Naive thymus-derived CD8-positive, alpha-beta T cell (primary cell): Measurements from ENCODE around the gene ALPP. TPM values are rescaled to one million over a fixed set of nuclear protein-coding genes. Genes with fewer than 3 reads are reported as not detected.

ENCODE experiments used
- ATAC-seq, 2 donors: fragments of 150-1000 bp; cut with Tn5 transposase in 1 of 2; sonication (Bioruptor Pico), chemical (Tn5 transposase) in 1 of 2; 1 replicate in 1 of 2; 2 replicates in 1 of 2; pipeline ENCODE4 v1.10.0; 2021; ENCODE audit warnings: mild to moderate bottlenecking in 2 of 2, moderate library complexity in 2 of 2
- POLR2A ChIA-PET: fragments of 350-600 bp; sonication (Branson Sonifier 250); formaldehyde crosslinking; loops from one replicate; lab custom pipeline; 2021; ENCODE audit warnings: antibody characterized with exemption; lab: Charles Lee
- DNase-seq, 10 donors: peaks; one replicate each; pipeline versions ENCODE4 v3.0.0 to v3.0.0-alpha.2; 2020 to 2022
- H3K27ac Mint-ChIP-seq, 10 donors: one replicate each; pipeline ENCODE4 v1.8.0; 2020 to 2022; ENCODE audit warnings: mild to moderate bottlenecking in 10 of 10, mixed read lengths in 10 of 10, moderate library complexity in 4 of 10, inconsistent platforms in 1 of 10
- H3K27me3 Mint-ChIP-seq, 5 donors: one replicate each; pipeline ENCODE4 v1.8.0; 2021 to 2022; ENCODE audit warnings: mixed read lengths in 5 of 5
- H3K36me3 Mint-ChIP-seq, 3 donors: one replicate each; pipeline ENCODE4 v1.8.0; 2020 to 2022; ENCODE audit warnings: mixed read lengths in 3 of 3, mild to moderate bottlenecking in 2 of 3, inconsistent platforms in 1 of 3
- H3K4me1 Mint-ChIP-seq, 4 donors: one replicate each; pipeline ENCODE4 v1.8.0; 2021 to 2022; ENCODE audit warnings: mixed read lengths in 4 of 4
- H3K4me3 Mint-ChIP-seq, 10 donors: one replicate each; pipeline ENCODE4 v1.8.0; 2020 to 2022; ENCODE audit warnings: mild to moderate bottlenecking in 10 of 10, mixed read lengths in 10 of 10, moderate library complexity in 6 of 10, inconsistent platforms in 1 of 10
- H3K9me3 Mint-ChIP-seq, 9 donors: one replicate each; pipeline ENCODE4 v1.8.0; 2020 to 2022; ENCODE audit warnings: mixed read lengths in 9 of 9, mild to moderate bottlenecking in 3 of 9, inconsistent platforms in 1 of 9, moderate library complexity in 1 of 9
- polyA plus RNA-seq, 3 donors: library from polyadenylated mRNA; unstranded; fragments of 300-500 nt; fragmentation: Illumina TruSeq; gene quantifications; one replicate each; pipeline ENCODE4 v1.2.3, GENCODE V29; 2021
- total RNA-seq, 8 experiments: library from RNA in 2 of 8; stranded (reverse) in 2 of 8; gene quantifications; one replicate each; pipeline ENCODE4 v1.2.3 and lab custom pipeline; 2021 to 2026

The ALPP gene
- total and polyA plus RNA-seq, 5 experiments from 2014 or later: not detected

- POLR2A ChIA-PET: no interaction called here
- no peak overlapping the region for H3K4me3 Mint-ChIP-seq
- ATAC-seq (no peak), DNase-seq (peak in 1 of 10 donors; percentile 57)
- H3K27ac Mint-ChIP-seq: peak overlapping the region in 2 of 10 donors; percentile 43 to 53
- H3K36me3 Mint-ChIP-seq: no peaks in the 10 kb centered on the region
- peaks cover 7 to 32% (median 11%) of the 10 kb centered on the region in 4 donors for H3K4me1 Mint-ChIP-seq
- peaks cover 0 to 2% (median 0%) of the 10 kb centered on the region in 5 donors for H3K27me3 Mint-ChIP-seq
- H3K9me3 Mint-ChIP-seq: peaks cover 0 to 4% (median 0%) of the 10 kb centered on the region in 9 donors
Measured at GRCh38 chr2:232345251-232345650, 33.3 kb upstream of the ALPP start.

- DNase-seq (no peak), ATAC-seq (no peak)
- Mint-ChIP-seq H3K9me3 (peaks cover 0 to 4% (median 0%) of the 10 kb centered on the region in 9 donors), H3K4me3 (no peak overlapping the region), H3K36me3 (no peaks in the 10 kb centered on the region), H3K27me3 (peaks cover 0 to 3% (median 0%) of the 10 kb centered on the region in 5 donors), H3K4me1 (peaks cover 7 to 44% (median 14%) of the 10 kb centered on the region in 4 donors), H3K27ac (no peak overlapping the region)
- POLR2A ChIA-PET: no interaction called here
Measured at GRCh38 chr2:232347369-232347768, 31.2 kb upstream of the ALPP start.

- Mint-ChIP-seq H3K9me3 (peaks cover 0 to 4% (median 0%) of the 10 kb centered on the region in 9 donors), H3K4me1 (peaks cover 0 to 33% (median 5%) of the 10 kb centered on the region in 4 donors), H3K36me3 (no peaks in the 10 kb centered on the region), H3K27ac (no peak overlapping the region), H3K27me3 (peaks cover 4 to 14% (median 10%) of the 10 kb centered on the region in 5 donors), H3K4me3 (no peak overlapping the region)
- ATAC-seq: peak in 1 of 2 donors; percentile 54
- POLR2A ChIA-PET: no interaction called here
- DNase-seq: peak in 1 of 10 donors; percentile 36
Measured at GRCh38 chr2:232348936-232349335, 29.6 kb upstream of the ALPP start.

- ATAC-seq (no peak), DNase-seq (peak in 1 of 10 donors; percentile 40)
- H3K27me3 Mint-ChIP-seq: peaks cover 6 to 20% (median 15%) of the 10 kb centered on the region in 5 donors
- H3K36me3 Mint-ChIP-seq: no peaks in the 10 kb centered on the region
- H3K27ac Mint-ChIP-seq: peak overlapping the region in 1 of 10 donors; percentile 25
- peaks cover 0 to 4% (median 0%) of the 10 kb centered on the region in 9 donors for H3K9me3 Mint-ChIP-seq
- H3K4me3 Mint-ChIP-seq: peak overlapping the region in 1 of 10 donors; percentile 68
- POLR2A ChIA-PET: no interaction called here
- H3K4me1 Mint-ChIP-seq: peaks cover 0 to 28% (median 5%) of the 10 kb centered on the region in 4 donors
Measured at GRCh38 chr2:232349546-232349945, 29.0 kb upstream of the ALPP start.

- ATAC-seq (no peak), DNase-seq (peak in 1 of 10 donors; percentile 56)
- POLR2A ChIA-PET: no interaction called here
- H3K27ac Mint-ChIP-seq: peak overlapping the region in 1 of 10 donors; percentile 25
- peak overlapping the region in 7 of 10 donors; percentile 22 to 68 (median 31) for H3K4me3 Mint-ChIP-seq
- peaks cover 0 to 26% (median 5%) of the 10 kb centered on the region in 4 donors for H3K4me1 Mint-ChIP-seq
- H3K36me3 Mint-ChIP-seq: no peaks in the 10 kb centered on the region
- peaks cover 0 to 4% (median 0%) of the 10 kb centered on the region in 9 donors for H3K9me3 Mint-ChIP-seq
- peaks cover 6 to 21% (median 16%) of the 10 kb centered on the region in 5 donors for H3K27me3 Mint-ChIP-seq
Measured at GRCh38 chr2:232349946-232350635, 28.5 kb upstream of the ALPP start.

GRCh38 chr2:232350804-232351685 lies 27.5 kb upstream of the ALPP start:
- POLR2A ChIA-PET: no interaction called here
- ATAC-seq (peak; percentile 57 to 65), DNase-seq (peak in 3 of 10 donors; percentile 21 to 62 (median 30))
- peaks cover 6 to 21% (median 16%) of the 10 kb centered on the region in 5 donors for H3K27me3 Mint-ChIP-seq
- H3K36me3 Mint-ChIP-seq: no peaks in the 10 kb centered on the region
- peaks cover 0 to 5% (median 0%) of the 10 kb centered on the region in 9 donors for H3K9me3 Mint-ChIP-seq
- H3K4me1 Mint-ChIP-seq: peaks cover 0 to 26% (median 5%) of the 10 kb centered on the region in 4 donors
- peak overlapping the region in 7 of 10 donors; percentile 24 to 82 (median 54) for H3K4me3 Mint-ChIP-seq
- no peak overlapping the region for H3K27ac Mint-ChIP-seq

GRCh38 chr2:232351686-232352510 lies 26.7 kb upstream of the ALPP start:
- Mint-ChIP-seq H3K9me3 (peaks cover 0 to 3% (median 0%) of the 10 kb centered on the region in 9 donors), H3K4me1 (peaks cover 0 to 26% (median 5%) of the 10 kb centered on the region in 4 donors), H3K27me3 (peaks cover 6 to 21% (median 16%) of the 10 kb centered on the region in 5 donors), H3K4me3 (peak overlapping the region; percentile 4 to 82 (median 55)), H3K27ac (no peak overlapping the region), H3K36me3 (no peaks in the 10 kb centered on the region)
- peak in 1 of 10 donors; percentile 57 for DNase-seq
- peak; percentile 29 to 31 for ATAC-seq
- POLR2A ChIA-PET: no interaction called here

- no peak overlapping the region for H3K27ac Mint-ChIP-seq
- H3K27me3 Mint-ChIP-seq: peaks cover 6 to 21% (median 16%) of the 10 kb centered on the region in 5 donors
- peak in 1 of 10 donors; percentile 60 for DNase-seq
- peaks cover 0 to 26% (median 5%) of the 10 kb centered on the region in 4 donors for H3K4me1 Mint-ChIP-seq
- no peaks in the 10 kb centered on the region for H3K36me3 Mint-ChIP-seq
- POLR2A ChIA-PET: no interaction called here
- H3K9me3 Mint-ChIP-seq: peaks cover 0 to 3% (median 0%) of the 10 kb centered on the region in 9 donors
- ATAC-seq: no peak
- peak overlapping the region in 1 of 10 donors; percentile 68 for H3K4me3 Mint-ChIP-seq
Measured at GRCh38 chr2:232352511-232353091, 25.9 kb upstream of the ALPP start.

- POLR2A ChIA-PET: no interaction called here
- peak overlapping the region in 1 of 10 donors; percentile 42 for H3K4me3 Mint-ChIP-seq
Measured at GRCh38 chr2:232353096-232353495, 25.5 kb upstream of the ALPP start.

GRCh38 chr2:232353660-232354059 lies 24.9 kb upstream of the ALPP start:
- H3K4me3 Mint-ChIP-seq: peak overlapping the region in 4 of 10 donors; percentile 1 to 42 (median 30)
- ATAC-seq (no peak), DNase-seq (no peak)
- POLR2A ChIA-PET: no interaction called here
- no peaks in the 10 kb centered on the region for H3K36me3 Mint-ChIP-seq
- H3K9me3 Mint-ChIP-seq: peaks cover 0 to 4% (median 0%) of the 10 kb centered on the region in 9 donors
- peaks cover 0 to 24% (median 5%) of the 10 kb centered on the region in 4 donors for H3K4me1 Mint-ChIP-seq
- peaks cover 6 to 21% (median 16%) of the 10 kb centered on the region in 5 donors for H3K27me3 Mint-ChIP-seq
- H3K27ac Mint-ChIP-seq: peak overlapping the region in 1 of 10 donors; percentile 59

More at GRCh38 chr2:232353096-232353495, 25.5 kb upstream of the ALPP start:
- peaks cover 0 to 3% (median 0%) of the 10 kb centered on the region in 9 donors for H3K9me3 Mint-ChIP-seq
- H3K36me3 Mint-ChIP-seq: no peaks in the 10 kb centered on the region
- peaks cover 6 to 21% (median 16%) of the 10 kb centered on the region in 5 donors for H3K27me3 Mint-ChIP-seq
- H3K27ac Mint-ChIP-seq: no peak overlapping the region
- ATAC-seq: no peak
- H3K4me1 Mint-ChIP-seq: peaks cover 0 to 26% (median 5%) of the 10 kb centered on the region in 4 donors
- DNase-seq: peak in 1 of 10 donors; percentile 60

- Mint-ChIP-seq H3K36me3 (no peaks in the 10 kb centered on the region), H3K27ac (no peak overlapping the region), H3K4me3 (peak overlapping the region in 1 of 10 donors; percentile 37), H3K27me3 (peaks cover 6 to 21% (median 16%) of the 10 kb centered on the region in 5 donors), H3K9me3 (peaks cover 0 to 4% (median 0%) of the 10 kb centered on the region in 9 donors), H3K4me1 (peaks cover 0 to 21% (median 5%) of the 10 kb centered on the region in 4 donors)
- ATAC-seq (no peak), DNase-seq (peak in 1 of 10 donors; percentile 54)
- POLR2A ChIA-PET: no interaction called here
Measured at GRCh38 chr2:232354069-232354468, 24.5 kb upstream of the ALPP start.
